SKM-1 treated with dmso at 0.1 percent for 144 hours (cell line): ENCODE data around the gene PRSS27.

Experiments
- DNase-seq: peaks from one replicate; lab custom pipeline; 2025; ENCODE audit not compliant: unreplicated experiment; lab: John Stamatoyannopoulos, UW

Gene PRSS27

DNA sequence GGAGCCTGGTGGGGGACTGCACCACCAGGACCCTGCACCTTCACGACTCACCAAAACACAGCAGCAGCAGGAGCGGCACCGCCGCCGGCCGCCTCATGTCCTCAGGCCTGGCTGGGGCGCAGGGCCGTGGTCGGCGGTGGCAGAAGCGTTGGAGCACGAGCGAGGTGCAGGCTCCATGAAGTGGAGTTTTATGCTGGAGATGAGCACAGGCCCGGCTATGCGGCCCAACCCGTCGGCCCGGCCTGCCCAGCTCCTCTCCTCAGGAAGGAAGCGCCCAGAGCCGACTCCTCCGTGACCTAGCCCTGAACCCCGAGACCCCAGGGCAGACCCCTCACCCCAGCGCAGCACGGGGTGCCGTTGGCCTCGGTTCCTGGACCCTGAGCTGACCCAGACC, at the start of gene PRSS27:
PRSS27 (minus strand) TSS at position 161 of the 394 bp plus-strand sequence; CDS start at position 97, 64 bp downstream.
- DNase-seq = no peak

DNA sequence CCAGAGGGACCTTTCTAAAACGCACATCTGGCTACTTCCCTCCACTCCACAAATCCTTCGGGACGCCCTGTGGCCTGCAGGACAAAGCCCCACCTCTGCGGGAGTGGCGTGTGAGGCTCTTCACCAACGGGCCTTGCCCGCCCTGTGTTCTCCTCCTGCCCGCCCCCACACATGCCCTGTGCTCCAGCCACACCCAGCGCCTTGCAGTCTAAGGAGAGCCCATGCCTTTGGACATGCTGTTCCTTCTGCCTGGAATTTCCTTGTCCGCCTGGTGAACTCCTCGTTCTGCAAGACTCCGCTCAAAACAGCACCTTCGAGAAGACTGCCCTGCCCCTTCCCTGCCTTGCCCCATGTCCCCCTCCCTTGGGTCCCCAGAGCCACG, 49.6 kb upstream of the PRSS27 start:
- DNase-seq = no peak

DNA sequence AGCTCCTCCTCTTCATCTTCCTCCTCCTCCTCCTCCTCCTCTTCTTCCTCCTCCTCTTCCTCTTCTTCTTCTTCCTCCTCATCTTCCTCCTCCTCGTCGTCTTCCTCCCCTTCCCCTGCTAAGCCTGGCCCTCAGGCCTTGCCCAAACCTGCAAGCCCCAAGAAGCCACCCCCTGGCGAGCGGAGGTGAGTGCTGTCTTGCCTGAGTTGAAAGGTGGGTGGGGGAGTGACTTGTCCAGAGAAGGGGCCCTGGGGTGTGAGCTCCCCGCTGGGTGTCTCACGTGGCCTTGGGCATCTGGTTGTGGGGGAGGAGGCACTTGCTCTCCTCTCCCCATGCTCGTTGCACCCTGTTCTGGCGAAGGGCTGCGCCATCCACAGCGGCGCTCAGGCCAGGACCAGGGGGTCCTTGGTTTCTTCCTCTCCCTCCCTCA, 49.1 kb upstream of the PRSS27 start:
- no peak for DNase-seq

DNA sequence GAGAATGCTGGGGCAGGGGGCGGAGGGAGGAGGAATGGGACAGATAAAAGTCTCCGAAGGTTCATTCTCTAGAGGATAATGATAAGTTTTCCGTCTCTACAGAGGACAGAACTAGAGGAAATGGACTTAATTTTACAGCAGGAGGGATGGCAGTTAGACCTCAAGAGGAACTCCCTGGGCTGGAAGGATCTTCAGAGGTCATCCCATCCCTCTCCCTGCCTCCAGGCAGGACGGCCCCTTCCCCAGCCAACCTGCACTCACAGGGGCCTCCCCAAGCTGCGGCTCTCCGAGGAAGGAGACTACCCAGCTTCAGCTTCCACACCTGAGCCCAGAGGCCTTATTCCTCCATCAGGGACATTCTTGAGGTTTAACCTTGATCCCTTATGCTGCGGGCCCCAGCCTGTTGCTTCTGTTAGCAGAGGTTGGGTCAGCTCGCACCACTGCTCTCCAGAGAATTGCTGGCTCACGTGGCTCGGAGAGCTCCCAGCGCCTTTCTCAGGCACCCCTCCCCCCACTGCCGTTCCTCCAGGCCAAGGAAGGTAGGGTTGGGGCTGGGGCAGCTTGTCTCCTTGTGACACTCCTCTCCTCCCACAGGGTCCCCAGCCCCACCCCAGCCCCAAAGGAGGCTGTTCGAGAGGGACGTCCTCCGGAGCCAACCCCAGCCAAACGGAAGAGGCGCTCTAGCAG, 48.5 kb upstream of the PRSS27 start:
- no peak for DNase-seq

DNA sequence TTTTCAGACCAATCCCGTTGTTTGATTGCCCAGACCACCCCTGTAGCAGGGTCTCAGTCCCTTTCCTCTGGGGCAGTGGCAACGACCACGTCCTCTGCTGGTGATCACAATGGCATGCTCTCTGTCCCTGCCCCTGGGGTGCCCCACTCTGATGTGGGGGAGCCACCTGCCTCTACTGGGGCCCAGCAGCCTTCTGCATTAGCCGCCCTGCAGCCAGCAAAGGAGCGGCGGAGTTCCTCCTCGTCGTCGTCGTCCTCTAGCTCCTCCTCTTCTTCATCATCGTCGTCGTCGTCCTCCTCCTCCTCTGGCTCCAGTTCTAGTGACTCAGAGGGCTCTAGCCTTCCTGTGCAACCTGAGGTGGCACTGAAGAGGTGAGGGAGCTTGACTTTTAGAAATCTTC, 47.9 kb upstream of the PRSS27 start:
- no peak for DNase-seq

DNA sequence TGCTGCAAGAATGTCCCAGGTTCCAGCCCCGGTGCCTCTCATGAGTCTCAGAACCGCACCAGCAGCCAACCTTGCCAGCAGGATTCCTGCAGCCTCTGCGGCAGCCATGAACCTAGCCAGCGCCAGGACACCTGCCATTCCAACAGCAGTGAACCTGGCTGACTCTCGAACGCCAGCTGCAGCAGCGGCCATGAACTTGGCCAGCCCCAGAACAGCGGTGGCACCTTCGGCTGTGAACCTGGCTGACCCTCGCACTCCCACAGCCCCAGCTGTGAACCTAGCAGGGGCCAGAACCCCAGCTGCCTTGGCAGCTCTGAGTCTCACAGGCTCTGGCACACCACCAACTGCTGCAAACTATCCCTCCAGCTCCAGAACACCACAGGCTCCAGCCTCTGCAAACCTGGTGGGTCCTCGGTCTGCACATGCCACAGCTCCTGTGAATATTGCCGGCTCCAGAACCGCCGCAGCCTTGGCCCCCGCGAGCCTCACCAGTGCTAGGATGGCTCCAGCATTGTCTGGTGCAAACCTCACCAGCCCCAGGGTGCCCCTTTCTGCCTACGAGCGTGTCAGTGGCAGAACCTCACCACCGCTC, 47.2 kb upstream of the PRSS27 start:
- no peak for DNase-seq

DNA sequence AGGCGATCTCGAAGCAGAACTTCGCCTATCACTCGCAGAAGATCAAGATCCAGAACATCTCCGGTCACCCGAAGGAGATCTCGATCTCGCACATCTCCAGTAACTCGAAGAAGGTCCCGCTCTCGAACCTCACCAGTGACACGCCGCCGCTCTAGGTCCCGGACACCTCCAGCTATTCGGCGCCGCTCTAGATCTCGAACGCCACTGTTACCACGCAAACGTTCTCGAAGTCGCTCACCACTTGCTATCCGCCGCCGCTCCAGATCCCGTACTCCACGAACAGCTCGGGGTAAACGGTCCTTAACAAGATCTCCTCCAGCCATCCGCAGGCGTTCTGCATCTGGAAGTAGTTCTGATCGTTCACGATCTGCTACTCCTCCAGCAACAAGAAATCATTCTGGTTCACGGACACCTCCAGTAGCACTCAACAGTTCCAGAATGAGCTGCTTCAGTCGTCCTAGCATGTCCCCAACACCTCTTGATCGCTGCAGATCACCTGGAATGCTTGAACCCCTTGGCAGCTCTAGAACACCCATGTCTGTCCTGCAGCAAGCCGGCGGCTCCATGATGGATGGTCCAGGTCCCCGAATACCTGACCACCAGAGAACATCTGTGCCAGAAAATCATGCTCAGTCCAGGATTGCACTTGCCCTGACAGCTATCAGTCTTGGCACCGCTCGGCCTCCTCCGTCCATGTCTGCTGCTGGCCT, 46.6 kb upstream of the PRSS27 start:
- no peak for DNase-seq

DNA sequence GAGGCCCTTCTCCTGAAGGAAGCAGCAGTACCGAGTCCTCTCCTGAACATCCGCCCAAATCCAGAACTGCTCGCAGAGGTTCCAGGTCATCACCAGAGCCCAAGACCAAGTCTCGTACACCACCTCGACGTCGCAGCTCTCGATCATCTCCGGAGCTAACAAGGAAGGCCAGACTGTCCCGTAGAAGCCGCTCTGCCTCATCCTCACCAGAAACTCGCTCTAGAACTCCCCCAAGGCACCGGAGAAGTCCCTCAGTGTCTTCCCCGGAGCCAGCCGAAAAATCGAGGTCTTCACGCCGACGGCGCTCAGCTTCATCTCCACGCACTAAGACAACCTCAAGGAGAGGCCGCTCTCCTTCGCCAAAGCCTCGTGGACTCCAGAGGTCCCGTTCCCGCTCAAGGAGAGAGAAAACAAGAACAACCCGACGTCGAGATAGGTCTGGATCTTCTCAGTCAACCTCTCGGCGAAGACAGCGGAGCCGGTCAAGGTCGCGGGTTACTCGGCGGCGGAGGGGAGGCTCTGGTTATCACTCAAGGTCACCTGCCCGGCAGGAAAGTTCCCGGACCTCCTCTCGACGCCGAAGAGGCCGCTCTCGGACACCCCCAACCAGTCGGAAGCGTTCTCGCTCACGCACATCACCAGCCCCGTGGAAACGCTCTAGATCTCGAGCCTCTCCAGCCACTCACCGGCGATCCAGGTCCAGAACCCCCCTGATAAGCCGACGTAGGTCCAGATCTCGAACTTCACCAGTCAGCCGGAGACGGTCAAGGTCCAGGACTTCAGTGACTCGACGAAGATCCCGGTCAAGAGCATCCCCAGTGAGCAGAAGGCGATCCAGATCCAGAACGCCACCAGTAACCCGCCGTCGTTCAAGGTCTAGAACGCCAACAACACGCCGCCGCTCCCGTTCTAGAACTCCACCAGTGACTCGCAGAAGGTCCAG, 45.7 kb upstream of the PRSS27 start:
- DNase-seq = no peak

DNA sequence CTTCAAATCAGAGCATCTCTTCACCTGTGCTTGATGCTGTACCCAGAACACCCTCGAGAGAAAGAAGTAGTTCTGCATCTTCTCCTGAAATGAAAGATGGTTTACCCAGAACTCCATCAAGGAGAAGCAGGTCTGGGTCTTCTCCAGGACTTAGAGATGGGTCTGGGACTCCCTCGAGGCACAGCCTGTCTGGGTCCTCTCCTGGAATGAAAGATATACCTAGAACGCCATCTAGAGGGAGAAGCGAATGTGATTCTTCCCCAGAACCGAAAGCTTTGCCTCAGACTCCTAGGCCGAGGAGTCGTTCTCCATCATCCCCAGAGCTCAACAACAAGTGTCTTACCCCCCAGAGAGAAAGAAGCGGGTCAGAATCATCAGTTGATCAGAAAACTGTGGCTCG, 44.7 kb upstream of the PRSS27 start:
- no peak for DNase-seq

DNA sequence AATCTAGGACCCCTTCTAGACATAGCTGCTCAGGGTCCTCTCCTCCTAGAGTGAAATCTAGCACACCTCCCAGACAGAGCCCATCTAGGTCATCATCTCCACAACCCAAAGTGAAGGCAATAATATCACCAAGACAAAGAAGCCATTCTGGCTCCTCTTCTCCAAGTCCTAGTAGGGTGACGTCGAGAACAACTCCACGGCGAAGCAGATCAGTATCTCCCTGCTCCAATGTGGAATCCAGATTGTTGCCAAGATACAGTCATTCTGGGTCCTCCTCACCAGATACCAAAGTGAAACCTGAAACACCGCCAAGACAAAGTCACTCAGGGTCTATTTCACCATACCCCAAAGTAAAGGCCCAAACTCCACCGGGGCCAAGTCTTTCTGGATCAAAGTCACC, 43.1 kb upstream of the PRSS27 start:
- DNase-seq = no peak

DNA sequence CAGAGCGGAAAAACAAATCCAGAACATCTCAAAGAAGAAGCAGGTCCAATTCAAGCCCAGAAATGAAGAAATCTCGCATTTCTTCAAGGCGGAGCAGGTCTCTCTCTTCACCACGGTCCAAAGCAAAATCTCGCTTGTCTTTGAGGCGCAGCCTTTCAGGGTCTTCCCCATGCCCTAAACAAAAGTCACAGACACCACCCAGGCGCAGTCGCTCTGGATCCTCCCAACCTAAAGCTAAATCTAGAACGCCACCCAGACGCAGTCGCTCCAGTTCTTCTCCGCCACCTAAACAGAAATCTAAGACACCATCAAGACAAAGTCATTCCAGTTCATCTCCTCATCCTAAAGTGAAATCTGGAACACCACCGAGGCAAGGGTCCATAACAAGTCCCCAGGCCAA, 42.7 kb upstream of the PRSS27 start:
- no peak for DNase-seq

DNA sequence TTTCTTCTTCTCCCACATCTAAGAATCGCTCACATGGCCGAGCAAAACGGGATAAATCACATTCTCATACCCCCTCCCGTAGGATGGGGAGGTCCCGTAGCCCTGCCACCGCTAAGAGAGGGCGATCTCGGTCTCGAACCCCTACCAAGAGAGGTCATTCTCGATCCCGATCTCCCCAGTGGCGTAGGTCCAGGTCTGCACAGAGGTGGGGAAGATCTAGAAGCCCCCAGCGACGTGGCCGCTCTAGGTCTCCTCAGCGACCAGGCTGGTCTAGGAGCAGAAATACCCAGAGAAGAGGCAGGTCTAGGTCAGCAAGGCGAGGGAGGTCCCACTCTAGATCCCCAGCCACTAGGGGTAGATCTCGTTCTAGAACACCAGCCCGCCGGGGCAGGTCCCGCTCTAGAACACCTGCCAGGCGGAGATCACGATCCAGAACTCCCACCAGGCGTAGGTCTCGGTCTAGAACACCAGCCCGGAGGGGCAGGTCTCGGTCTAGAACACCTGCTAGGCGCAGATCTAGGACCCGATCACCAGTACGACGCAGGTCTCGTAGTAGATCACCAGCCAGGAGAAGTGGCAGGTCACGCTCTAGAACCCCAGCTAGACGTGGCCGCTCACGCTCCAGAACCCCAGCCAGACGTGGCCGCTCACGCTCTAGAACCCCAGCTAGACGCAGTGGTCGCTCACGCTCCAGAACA, 42.0 kb upstream of the PRSS27 start:
- DNase-seq = no peak

DNA sequence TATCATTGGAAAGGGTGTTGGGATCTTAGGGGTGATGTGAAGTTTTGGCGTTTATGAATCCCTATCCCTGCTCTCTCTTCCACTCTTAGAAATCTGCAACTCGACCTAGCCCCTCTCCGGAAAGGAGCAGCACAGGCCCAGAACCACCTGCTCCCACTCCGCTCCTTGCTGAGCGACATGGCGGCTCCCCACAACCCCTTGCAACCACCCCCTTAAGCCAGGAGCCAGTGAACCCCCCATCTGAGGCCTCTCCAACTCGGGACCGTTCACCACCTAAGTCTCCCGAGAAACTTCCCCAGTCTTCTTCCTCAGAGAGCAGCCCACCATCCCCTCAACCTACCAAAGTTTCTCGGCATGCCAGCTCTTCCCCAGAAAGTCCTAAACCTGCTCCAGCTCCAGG, 41.4 kb upstream of the PRSS27 start:
- no peak for DNase-seq

DNA sequence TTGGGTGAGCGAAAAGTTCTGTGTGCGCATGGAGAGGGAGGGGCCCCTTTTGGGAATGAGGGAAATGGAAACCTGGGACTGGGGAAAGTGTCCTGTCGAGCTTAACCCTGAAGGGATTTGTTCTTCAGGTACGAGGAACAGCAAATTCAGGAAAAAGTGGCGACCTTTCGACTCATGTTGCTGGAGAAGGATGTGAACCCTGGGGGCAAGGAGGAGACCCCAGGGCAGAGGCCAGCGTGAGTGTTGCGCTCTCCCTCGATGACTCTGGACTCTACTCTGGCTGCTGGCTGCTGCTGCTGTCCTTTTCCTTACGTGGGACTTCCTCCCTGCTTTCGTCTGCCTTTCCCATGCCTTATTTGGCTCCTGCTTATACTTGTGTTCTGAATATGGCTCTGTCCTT, 37.3 kb upstream of the PRSS27 start:
- DNase-seq = no peak

DNA sequence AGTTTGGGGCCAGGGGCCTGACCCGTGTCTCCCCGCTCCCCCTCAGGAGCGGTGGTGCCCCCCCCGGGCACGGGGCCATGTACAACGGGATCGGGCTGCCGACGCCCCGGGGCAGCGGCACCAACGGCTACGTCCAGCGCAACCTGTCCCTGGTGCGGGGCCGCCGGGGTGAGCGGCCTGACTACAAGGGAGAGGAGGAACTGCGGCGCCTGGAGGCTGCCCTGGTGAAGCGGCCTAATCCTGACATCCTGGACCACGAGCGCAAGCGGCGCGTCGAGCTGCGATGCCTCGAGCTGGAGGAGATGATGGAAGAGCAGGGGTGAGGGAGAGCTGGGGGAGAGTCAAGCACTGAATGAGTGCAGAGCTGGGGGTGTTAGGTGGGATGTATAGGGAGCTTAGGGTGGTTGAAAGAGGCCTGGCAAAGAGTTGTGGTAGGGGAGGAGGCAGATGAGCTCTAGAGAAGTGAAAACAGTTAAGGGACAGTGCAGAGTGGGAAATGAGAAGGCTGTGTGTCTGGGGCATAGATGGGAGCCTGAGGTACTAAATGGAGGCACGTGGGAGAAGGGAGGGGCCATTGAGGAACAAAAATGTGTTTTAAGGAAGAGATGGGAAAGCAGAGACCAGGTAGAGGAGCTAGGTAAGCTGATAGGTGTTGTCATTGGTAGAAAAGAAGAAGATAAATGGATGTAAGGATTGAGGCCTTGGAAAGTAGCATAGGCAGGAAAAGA, 36.4 kb upstream of the PRSS27 start:
- no peak for DNase-seq

DNA sequence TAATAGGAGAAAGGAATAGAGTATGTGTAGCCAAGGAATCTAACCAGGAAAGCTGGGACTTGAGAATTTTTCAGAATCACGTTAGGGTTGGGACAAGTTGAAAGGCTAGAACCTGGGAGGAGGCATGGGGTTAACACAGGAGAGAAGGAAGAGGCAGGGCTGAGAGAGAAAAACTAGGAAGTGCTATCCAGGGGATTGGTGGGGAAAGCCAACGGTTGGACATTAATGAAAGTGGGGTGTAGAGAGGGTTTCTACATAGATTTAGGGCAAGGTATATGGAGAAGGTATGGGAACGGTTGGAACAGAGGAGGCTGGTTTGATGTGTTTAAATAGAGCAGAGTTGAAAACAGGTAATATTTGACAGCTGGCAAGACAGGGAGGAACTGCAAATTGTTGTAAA, 35.1 kb upstream of the PRSS27 start:
- no peak for DNase-seq

DNA sequence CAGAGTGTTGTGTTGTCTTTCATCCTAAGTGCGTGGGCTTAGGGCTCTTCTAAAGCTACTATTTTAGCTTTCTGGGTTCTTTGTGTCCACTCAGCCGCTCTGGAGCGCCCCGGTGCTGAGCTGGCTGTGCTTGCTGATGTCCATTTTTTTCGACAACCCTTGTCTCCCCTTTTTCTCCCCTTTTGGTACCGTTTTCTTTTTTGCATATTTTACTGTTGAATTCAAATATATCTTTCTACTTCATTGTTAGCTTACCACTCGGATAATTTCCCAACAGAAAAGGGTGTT, 33.7 kb upstream of the PRSS27 start:
- no peak for DNase-seq

DNA sequence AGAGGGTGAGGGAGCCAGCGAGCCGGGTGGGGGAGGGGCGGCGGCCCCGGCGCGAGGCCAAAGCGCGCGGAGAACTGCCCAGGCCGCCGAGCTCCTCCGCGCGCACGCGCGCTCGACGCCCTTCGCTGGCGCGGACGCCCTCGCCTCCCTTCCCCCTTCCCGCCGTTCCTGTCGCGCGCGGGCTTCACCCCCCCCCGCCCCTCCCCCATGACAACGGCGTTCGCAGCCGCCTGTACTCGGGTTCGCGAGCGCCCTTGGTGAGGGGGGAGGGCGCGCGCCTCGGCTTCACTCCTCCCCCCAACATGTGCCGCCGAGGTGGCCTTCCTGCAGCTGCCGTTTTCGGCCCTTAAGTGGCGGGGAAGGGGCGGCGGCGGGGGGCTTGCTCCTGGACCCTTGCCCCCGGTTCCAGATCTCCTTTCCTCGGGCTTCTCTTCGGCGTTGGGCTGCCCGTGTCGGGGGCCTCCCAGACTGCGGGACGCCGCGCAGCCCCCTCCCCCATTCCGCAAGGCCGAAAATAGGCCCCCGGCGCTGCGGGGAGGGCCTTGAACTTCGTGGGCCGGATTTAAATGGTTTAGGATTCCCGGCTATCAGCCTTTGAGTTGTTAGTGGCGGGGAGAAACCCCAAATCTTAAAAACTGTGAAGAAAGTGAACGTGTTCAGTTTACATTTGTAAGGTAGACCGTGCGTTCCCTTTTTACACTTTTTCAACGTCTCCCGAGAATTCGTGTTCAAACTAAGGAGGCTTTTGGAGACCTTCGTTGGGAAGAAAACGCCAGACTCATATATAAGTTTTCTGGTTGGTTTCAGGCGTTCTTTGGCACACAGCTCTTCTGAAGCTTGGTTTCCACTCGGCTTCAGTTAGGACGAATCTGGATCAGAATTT, 33.1 kb upstream of the PRSS27 start:
- DNase-seq = peak; percentile 79
